Brain microvascular endothelial cell (primary cell): ENCODE results near the gene CFHR1.
"Not testable (repeated sequence)": the region's sequence is repeated elsewhere in the genome, so short reads cannot be mapped to it uniquely, and the experiment has no call there.

Experiments used
- DNase-seq: peaks from one replicate; pipeline ENCODE4 v3.0.0-alpha.2; 2020
- H3K27ac ChIP-seq: fragments of 250-450 bp; sonication (Bioruptor Pico); 2 replicates; pipeline ENCODE4 v1.5.1; 2020; ENCODE audit warnings: mild to moderate bottlenecking, moderate library complexity
- H3K27me3 ChIP-seq: fragments of 250-450 bp; sonication (Bioruptor Pico); replicated peaks from 2 replicates; pipeline ENCODE4 v1.5.1; 2020; ENCODE audit warnings: mild to moderate bottlenecking
- H3K36me3 ChIP-seq: fragments of 250-450 bp; sonication (Bioruptor Pico); replicated peaks from 2 replicates; pipeline ENCODE4 v1.5.1; 2020; ENCODE audit warnings: mild to moderate bottlenecking
- H3K4me3 ChIP-seq: 2 replicates; pipeline ENCODE4 v1.5.1; 2011; ENCODE audit warnings: low read depth, mild to moderate bottlenecking, control low read depth, low read length, moderate library complexity
- CTCF ChIP-seq: IDR thresholded peaks from 2 replicates; pipeline ENCODE4 v1.5.1; 2011; ENCODE audit warnings: low read depth, mild to moderate bottlenecking, moderate library complexity, low read length, control low read depth, inconsistent platforms; ENCODE audit errors: missing control alignments
- in situ Hi-C: cut with HindIII; loops from 2 replicates; pipeline ENCODE4 v1.10.0; 2017; ENCODE audit warnings: low sequenced_read_pairs, low pct_ligation_motif_present

CFHR1 gene

GRCh38 chr1:196819531-196819930 is at the start of gene CFHR1:
Gene CFHR1 (plus strand): TSS chr1:196819731. CDS start chr1:196819845, 114 bp downstream.
- H3K4me3 ChIP-seq, in situ Hi-C loops, H3K27me3 ChIP-seq: not testable (repeated sequence)

GRCh38 chr1:196769823-196770222 is 49.7 kb upstream of the CFHR1 start:
- H3K4me3 ChIP-seq, in situ Hi-C loops, H3K36me3 ChIP-seq, H3K27me3 ChIP-seq, H3K27ac ChIP-seq, DNase-seq: not testable (repeated sequence)

More at GRCh38 chr1:196819531-196819930, at the start of gene CFHR1:
- not testable (repeated sequence) for H3K36me3 ChIP-seq, DNase-seq, H3K27ac ChIP-seq

- no peak overlapping the region for H3K27ac ChIP-seq
- H3K4me3 ChIP-seq = no peak overlapping the region
- no peaks in the 10 kb centered on the region for H3K27me3 ChIP-seq
- no peak for TF ChIP-seq CTCF
- DNase-seq = no peak
- no peaks in the 10 kb centered on the region for H3K36me3 ChIP-seq
- in situ Hi-C loops = no loop called here
Measured at GRCh38 chr1:196773713-196774112, 45.8 kb upstream of the CFHR1 start.

- Histone ChIP-seq H3K36me3 (no peaks in the 10 kb centered on the region), H3K27me3 (no peaks in the 10 kb centered on the region), H3K27ac (no peak overlapping the region), H3K4me3 (no peak overlapping the region)
- no peak for DNase-seq
- in situ Hi-C loops = no loop called here
- no peak for TF ChIP-seq CTCF
Measured at GRCh38 chr1:196774175-196774574, 45.4 kb upstream of the CFHR1 start.

GRCh38 chr1:196774603-196775002 is 44.9 kb upstream of the CFHR1 start, which contains the start of gene CFHR3:
Gene CFHR3 (plus strand): TSS chr1:196774840. CDS start chr1:196774887, 47 bp downstream.
- Histone ChIP-seq H3K27ac (no peak within 1 kb of the TSS), H3K27me3 (no peaks in the 10 kb centered on the region), H3K4me3 (no peak within 1 kb of the TSS), H3K36me3 (no peaks in the 10 kb centered on the region)
- no peak for TF ChIP-seq CTCF
- in situ Hi-C loops = no loop called here
- no peak for DNase-seq

GRCh38 chr1:196777603-196778002 is 41.9 kb upstream of the CFHR1 start:
- no peak overlapping the region for H3K27ac ChIP-seq
- no peak for DNase-seq
- H3K36me3 ChIP-seq = no peaks in the 10 kb centered on the region
- H3K27me3 ChIP-seq = no peaks in the 10 kb centered on the region
- TF ChIP-seq CTCF = no peak
- in situ Hi-C loops = no loop called here
- no peak overlapping the region for H3K4me3 ChIP-seq

GRCh38 chr1:196779093-196779492 is 40.4 kb upstream of the CFHR1 start:
- in situ Hi-C loops = no loop called here
- TF ChIP-seq CTCF = no peak

GRCh38 chr1:196791252-196791651 is 28.3 kb upstream of the CFHR1 start:
- in situ Hi-C loops = not testable (repeated sequence)

More at GRCh38 chr1:196779093-196779492, 40.4 kb upstream of the CFHR1 start:
- no peak for DNase-seq
- Histone ChIP-seq H3K27me3 (no peaks in the 10 kb centered on the region), H3K27ac (no peak overlapping the region), H3K36me3 (no peaks in the 10 kb centered on the region), H3K4me3 (no peak overlapping the region)

GRCh38 chr1:196794103-196794502 is 25.4 kb upstream of the CFHR1 start:
- H3K27ac ChIP-seq, in situ Hi-C loops, H3K27me3 ChIP-seq, H3K4me3 ChIP-seq, H3K36me3 ChIP-seq, DNase-seq: not testable (repeated sequence)

More at GRCh38 chr1:196791252-196791651, 28.3 kb upstream of the CFHR1 start:
- not testable (repeated sequence) for H3K27ac ChIP-seq, H3K4me3 ChIP-seq, DNase-seq, H3K27me3 ChIP-seq, H3K36me3 ChIP-seq
